NCI-H2171 (cell line): ENCODE results near the gene PLAC1.
A peak's percentile ranks its signal among the peaks of the same experiment; 100 is the strongest.

Experiments used
- DNase-seq: peaks from one replicate; lab custom pipeline; 2025; lab: John Stamatoyannopoulos, UW

PLAC1 gene

GRCh38 chrX:134658002-134658759, at the start of gene PLAC1:
TSS of gene PLAC1 (minus strand) at chrX:134658471. CDS start at chrX:134566682, 91,789 bp downstream.
- no peak for DNase-seq

GRCh38 chrX:134706138-134706537, 47.9 kb upstream of the PLAC1 start:
- no peak for DNase-seq

- no peak for DNase-seq
These were observed 37.7 kb upstream of the PLAC1 start for GRCh38 chrX:134695999-134696398.

- no peak for DNase-seq
These were observed 36.4 kb upstream of the PLAC1 start for GRCh38 chrX:134694333-134695322.

- no peak for DNase-seq
These were observed 35.4 kb upstream of the PLAC1 start for GRCh38 chrX:134693644-134694043.

- no peak for DNase-seq
These were observed 34.7 kb upstream of the PLAC1 start for GRCh38 chrX:134692990-134693389.

GRCh38 chrX:134692233-134692632, 34.0 kb upstream of the PLAC1 start:
- no peak for DNase-seq

- no peak for DNase-seq
These were observed 33.2 kb upstream of the PLAC1 start for GRCh38 chrX:134691453-134691852.

- DNase-seq = no peak
These were observed 30.6 kb upstream of the PLAC1 start for GRCh38 chrX:134688839-134689238.

- no peak for DNase-seq
These were observed 30.0 kb upstream of the PLAC1 start for GRCh38 chrX:134688031-134688823.

GRCh38 chrX:134685668-134686067, 27.4 kb upstream of the PLAC1 start:
- no peak for DNase-seq

GRCh38 chrX:134684956-134685355, 26.7 kb upstream of the PLAC1 start:
- DNase-seq = peak; percentile 66

- peak; percentile 15 for DNase-seq
These were observed 25.2 kb upstream of the PLAC1 start for GRCh38 chrX:134683351-134684005.

GRCh38 chrX:134682081-134682480, 23.8 kb upstream of the PLAC1 start:
- DNase-seq = no peak

GRCh38 chrX:134679644-134680043, 21.4 kb upstream of the PLAC1 start:
- no peak for DNase-seq

GRCh38 chrX:134679221-134679620, 20.9 kb upstream of the PLAC1 start:
- DNase-seq = no peak

GRCh38 chrX:134677332-134677731, 19.1 kb upstream of the PLAC1 start:
- DNase-seq = no peak

- DNase-seq = no peak
These were observed 18.2 kb upstream of the PLAC1 start for GRCh38 chrX:134676436-134676835.

- DNase-seq = no peak
These were observed 14.9 kb upstream of the PLAC1 start for GRCh38 chrX:134673123-134673522.

- DNase-seq = no peak
These were observed 13.8 kb upstream of the PLAC1 start for GRCh38 chrX:134672101-134672500.

- DNase-seq = no peak
These were observed 13.0 kb upstream of the PLAC1 start for GRCh38 chrX:134671294-134671693.
